GM12878 (cell line): ENCODE measurements around the gene HSD11B1. TPM values are rescaled to one million over a fixed set of nuclear protein-coding genes. Genes with fewer than 3 reads are reported as not detected.

Source experiments
- ATAC-seq: fragments of 200-7000 bp; cut with Tn5 transposase; 3 replicates; pipeline ENCODE4 v1.9.1; 2020; ENCODE audit warnings: mild to moderate bottlenecking, moderate library complexity
- BruUV-seq: library from RNA; stranded (reverse); fragments of 400-500 nt; replicated peaks from 2 replicates; lab custom pipeline; 2021; lab: Mats Ljungman, UMichigan
- CTCF ChIA-PET: fragments of 300-600 bp; sonication (Branson Sonifier 250); formaldehyde crosslinking; extraction: SDS; loops from one replicate; lab custom pipeline; 2021; ENCODE audit warnings: inconsistent platforms; lab: Yijun Ruan, JAX
- POLR2A ChIA-PET: fragments of 350-600 bp; formaldehyde crosslinking; extraction: SDS; loops from one replicate; lab custom pipeline; 2021; ENCODE audit warnings: inconsistent platforms; lab: Charles Lee
- RAD21 ChIA-PET: fragments of 300-600 bp; sonication (Branson Sonifier 250); formaldehyde crosslinking; loops from one replicate; lab custom pipeline; 2023; ENCODE audit warnings: antibody characterized with exemption; ENCODE audit not compliant: unreplicated experiment; lab: Charles Lee
- SMC1A ChIA-PET: fragments of 300-600 bp; sonication (Branson Sonifier 250); formaldehyde crosslinking; loops from one replicate; lab custom pipeline; 2023; ENCODE audit not compliant: unreplicated experiment, uncharacterized antibody; lab: Charles Lee
- DNase-seq: peaks from one replicate; pipeline ENCODE4 v3.0.0-alpha.2; 2011; ENCODE audit warnings: low read depth, low spot score
- FAIRE-seq: peaks from 3 replicates; lab custom pipeline; 2011; peaks lifted over from hg19 to GRCh38; lab: Jason Lieb, UNC
- H2AFZ ChIP-seq: 2 replicates; pipeline ENCODE4 v1.6.0; 2011; ENCODE audit warnings: low read depth, low read length, control low read depth; ENCODE audit not compliant: control insufficient read depth
- H3K27ac ChIP-seq: 2 replicates; pipeline ENCODE4 v1.5.1; 2011; ENCODE audit warnings: control low read depth; ENCODE audit not compliant: control insufficient read depth, insufficient read depth
- H3K27me3 ChIP-seq, 2 experiments: replicated peaks in 1 of 2; 2 replicates each; pipeline versions ENCODE4 v1.6.0 to v1.6.1; 2011; ENCODE audit warnings: low read length in 1 of 2; ENCODE audit not compliant: control insufficient read depth in 2 of 2, insufficient read depth in 2 of 2
- H3K36me3 ChIP-seq, 2 experiments: 2 replicates each; pipeline ENCODE4 v1.5.1; 2011; ENCODE audit warnings: low read length in 1 of 2; ENCODE audit not compliant: control insufficient read depth in 2 of 2, insufficient read depth in 2 of 2
- H3K4me1 ChIP-seq: 2 replicates; pipeline ENCODE4 v1.6.1; 2011; ENCODE audit warnings: mild to moderate bottlenecking, low read length, moderate library complexity, mixed read lengths; ENCODE audit not compliant: control insufficient read depth, insufficient read depth
- H3K4me2 ChIP-seq: 2 replicates; pipeline ENCODE4 v1.6.0; 2011; ENCODE audit warnings: control low read depth; ENCODE audit not compliant: control insufficient read depth, insufficient read depth
- H3K4me3 ChIP-seq: fragments of 200-600 bp; sonication (generic); 2 replicates; pipeline ENCODE4 v1.5.1; 2016
- H3K79me2 ChIP-seq: 2 replicates; pipeline ENCODE4 v1.6.0; 2011; ENCODE audit warnings: low read length; ENCODE audit not compliant: control insufficient read depth, insufficient read depth
- H3K9ac ChIP-seq: 2 replicates; pipeline ENCODE4 v1.8.0; 2011; ENCODE audit warnings: low read length, control low read depth, mixed read lengths; ENCODE audit not compliant: control insufficient read depth, insufficient read depth
- H3K9me3 ChIP-seq: replicated peaks from 3 replicates; pipeline ENCODE4 v1.5.1; 2011; ENCODE audit warnings: mild to moderate bottlenecking, low read length; ENCODE audit not compliant: control insufficient read depth, insufficient read depth
- H4K20me1 ChIP-seq: 2 replicates; pipeline ENCODE4 v1.6.0; 2011; ENCODE audit not compliant: control insufficient read depth, insufficient read depth
- CBX3 ChIP-seq: fragments of 200-600 bp; sonication (generic); IDR thresholded peaks from 2 replicates; pipeline ENCODE4 v1.6.1; 2016; ENCODE audit warnings: low read depth, borderline replicate concordance
- CBX5 ChIP-seq: sonication (generic); IDR thresholded peaks from 2 replicates; pipeline ENCODE4 v1.6.1; 2016; ENCODE audit warnings: low read depth, moderate library complexity, mild to moderate bottlenecking, inconsistent platforms
- CREB1 ChIP-seq: IDR thresholded peaks from 2 replicates; pipeline ENCODE4 v1.6.1; 2012; ENCODE audit warnings: low read depth, mild to moderate bottlenecking, inconsistent platforms
- ELK1 ChIP-seq: IDR thresholded peaks from 2 replicates; pipeline ENCODE4 v1.6.1; 2012; ENCODE audit warnings: low read depth, low read length, improper control_type of control experiment
- EP300 ChIP-seq, 2 experiments: fragments of 150-350 bp in 1 of 2; IDR thresholded peaks; 2 replicates each; pipeline ENCODE4 v1.6.1; 2011 to 2012; ENCODE audit warnings: low read depth in 2 of 2, low read length in 2 of 2, borderline replicate concordance in 1 of 2, improper control_type of control experiment in 1 of 2, inconsistent platforms in 1 of 2; ENCODE audit not compliant: control insufficient read depth in 1 of 2
- IKZF2 ChIP-seq, 2 experiments: fragments of 450-650 bp; IDR thresholded peaks; 2 replicates each; pipeline ENCODE4 v1.6.1; 2017; ENCODE audit warnings: mild to moderate bottlenecking in 2 of 2, moderate library complexity in 2 of 2
- MEF2B ChIP-seq: fragments of 450-650 bp; IDR thresholded peaks from 2 replicates; pipeline ENCODE4 v1.6.1; 2018; ENCODE audit warnings: mild to moderate bottlenecking, moderate library complexity; ENCODE audit not compliant: partially characterized antibody, poor library complexity, severe bottlenecking
- MXI1 ChIP-seq: fragments of 150-350 bp; IDR thresholded peaks from 2 replicates; pipeline ENCODE4 v1.6.1; 2011; ENCODE audit warnings: low read depth, mild to moderate bottlenecking, inconsistent platforms, low read length, improper control_type of control experiment
- RAD21 ChIP-seq: IDR thresholded peaks from 2 replicates; pipeline ENCODE4 v1.6.1; 2011; ENCODE audit warnings: mild to moderate bottlenecking, low read depth, low read length, moderate library complexity; ENCODE audit not compliant: insufficient read depth
- RAD51 ChIP-seq: fragments of 450-650 bp; IDR thresholded peaks from 2 replicates; pipeline ENCODE4 v1.6.1; 2016; ENCODE audit warnings: moderate library complexity, mild to moderate bottlenecking, inconsistent platforms
- ZBED1 ChIP-seq: IDR thresholded peaks from 2 replicates; pipeline ENCODE4 v1.6.1; 2016; ENCODE audit warnings: borderline replicate concordance
- in situ Hi-C: fragments of 300-500 bp; cut with MboI; formaldehyde crosslinking; loops from 9 replicates; pipeline ENCODE4 v1.14.3; 2018; ENCODE audit warnings: mixed read lengths
- intact Hi-C: fragments of 100-400 bp; cut with micrococcal nuclease; formaldehyde crosslinking; loops from one replicate; pipeline ENCODE4 v1.14.2; 2022; ENCODE audit not compliant: unreplicated experiment
- polyA plus RNA-seq, 11 experiments: library from polyadenylated mRNA; depleted of rRNA in 4 of 11; unstranded in 6 of 11; stranded (reverse) in 5 of 11; fragments of >200 nt; fragmentation: Nextera tagmentation in 4 of 11; fragmentation: Illumina TruSeq in 1 of 11; extraction: Ambion mirVana in 4 of 11; extraction: Trizol in 1 of 11; gene quantifications; 1 replicate in 1 of 11; 2 replicates in 10 of 11; pipeline versions ENCODE4 v1.2.1 to v1.2.3, GENCODE V29; 2011 to 2016; ENCODE audit warnings: inconsistent platforms in 2 of 11, missing spikeins in 2 of 11, low read depth in 1 of 11
- total RNA-seq, 4 experiments: library from RNA; depleted of rRNA in 3 of 4; stranded (reverse); fragments of >200 nt in 3 of 4; fragmentation: Illumina TruSeq in 1 of 4; extraction: Trizol in 1 of 4; gene quantifications; 2 replicates each; pipeline versions ENCODE4 v1.2.1 to v1.2.3, GENCODE V29; 2013 to 2021
- TF ChIP-seq, protein P1 (sequence below): fragments of 450-650 bp; IDR thresholded peaks from 2 replicates; pipeline ENCODE4 v1.6.1; 2017; ENCODE audit warnings: antibody characterized with exemption, mild to moderate bottlenecking, moderate library complexity
- TF ChIP-seq, protein P2 (sequence below): fragments of 450-650 bp; IDR thresholded peaks from 2 replicates; pipeline ENCODE4 v1.6.1; 2018; ENCODE audit warnings: borderline replicate concordance, mild to moderate bottlenecking; ENCODE audit not compliant: partially characterized antibody

Gene HSD11B1
- total and polyA plus RNA-seq, 10 of the 15 experiments (the other 5 are each of a cell fraction or from before 2014, with no cell fraction given), result 0.04 to 0.27 (median 0.15) TPM; not detected in 7

GRCh38 chr1:209692745-209693504 is 11.7 kb upstream of the HSD11B1 start (continued):
- no peak for TF ChIP-seq ELK1
- TF ChIP-seq RAD21, result peak; percentile 97
- peak in 1 of 2 experiments; percentile 38; a peak in 1 of 4 replicates for TF ChIP-seq IKZF2 (IDR thresholded peaks at IDR 0.05)
- TF ChIP-seq MXI1, result 0 out of 2 replicates have a peak, but pooled peaks have one; percentile 24
- TF ChIP-seq EP300 (IDR thresholded peaks at IDR 0.05; ENCODE audit: borderline replicate concordance in 1 of 2, control insufficient read depth in 1 of 2, low read depth in 2 of 2, low read length in 2 of 2), result 0 out of 4 replicates have a peak, but pooled peaks of 1 of the 2 experiments have one; percentile 31
- TF ChIP-seq MEF2B, result peak; percentile 21
- peak; percentile 11; the same call in 1 of the 2 replicates for TF ChIP-seq RAD51

DNA sequence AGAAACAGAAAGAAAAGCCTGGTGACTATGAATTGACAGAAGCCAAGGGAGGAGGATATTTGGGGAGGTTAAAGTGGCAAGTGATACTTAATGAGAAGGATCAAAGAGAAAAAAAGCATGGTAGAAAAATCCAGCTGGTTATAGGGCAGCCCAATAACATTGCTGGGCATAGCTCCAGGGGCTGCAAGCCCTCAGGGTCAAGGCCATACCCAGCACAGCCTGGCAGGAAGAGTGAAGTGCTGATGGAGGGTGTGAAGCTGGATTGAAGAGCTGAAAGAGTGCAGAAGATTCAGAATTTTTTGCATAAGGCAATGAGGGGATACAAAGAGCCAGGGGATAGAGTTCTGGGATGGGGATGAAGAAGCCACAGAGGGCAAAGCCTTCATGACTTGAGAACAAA is 8.0 kb upstream of the HSD11B1 start:
- no peak overlapping the region for H3K27ac ChIP-seq
- H3K9me3 ChIP-seq, result no peaks in the 10 kb centered on the region
- ChIA-PET POLR2A (interaction anchor here (1.5 kb wide), 1 partner anchor 39 kb away, joined by 3 read pairs; no protein-coding TSS in a partner anchor), RAD21 (interaction anchor here (0.8 to 1.2 kb wide), 3 partner anchors 43 to 55 kb away, joined by 3 to 4 read pairs (median 4); no protein-coding TSS in a partner anchor), SMC1A (interaction anchor here (0.7 to 1.8 kb wide), 13 partner anchors 11 to 130 kb away, joined by 3 to 6 read pairs (median 3); partner anchors contain the start of gene LAMB3), CTCF (interaction anchor here (1.0 to 1.9 kb wide), 9 partner anchors 43 to 130 kb away, joined by 3 to 8 read pairs (median 5); partner anchors contain the start of gene LAMB3)
- H3K36me3 ChIP-seq, result no peaks in the 10 kb centered on the region
- H2AFZ ChIP-seq, result no peak overlapping the region
- no peak overlapping the region for H3K4me3 ChIP-seq
- intact Hi-C loops, result no loop called here
- ATAC-seq (no peak), DNase-seq (no peak), FAIRE-seq (no peak)
- H3K4me2 ChIP-seq, result no peak overlapping the region
- no peaks in the 10 kb centered on the region for H4K20me1 ChIP-seq
- H3K9ac ChIP-seq, result no peak overlapping the region
- in situ Hi-C loops, result loop anchor here (5.0 kb wide), 1 partner anchor 119 kb away; no protein-coding TSS in a partner anchor
- H3K79me2 ChIP-seq, result no peaks in the 10 kb centered on the region
- no peaks in the 10 kb centered on the region for H3K27me3 ChIP-seq
- H3K4me1 ChIP-seq, result no peaks in the 10 kb centered on the region
- BruUV-seq, result no TSS peak
- TF ChIP-seq CBX5 (no peak), ZBED1 (no peak), CBX3 (no peak), CREB1 (no peak), EP300 (IDR thresholded peaks at IDR 0.05; ENCODE audit: borderline replicate concordance in 1 of 2, control insufficient read depth in 1 of 2, low read depth in 2 of 2, low read length in 2 of 2) (no peak)
- TF ChIP-seq, protein P1, sequence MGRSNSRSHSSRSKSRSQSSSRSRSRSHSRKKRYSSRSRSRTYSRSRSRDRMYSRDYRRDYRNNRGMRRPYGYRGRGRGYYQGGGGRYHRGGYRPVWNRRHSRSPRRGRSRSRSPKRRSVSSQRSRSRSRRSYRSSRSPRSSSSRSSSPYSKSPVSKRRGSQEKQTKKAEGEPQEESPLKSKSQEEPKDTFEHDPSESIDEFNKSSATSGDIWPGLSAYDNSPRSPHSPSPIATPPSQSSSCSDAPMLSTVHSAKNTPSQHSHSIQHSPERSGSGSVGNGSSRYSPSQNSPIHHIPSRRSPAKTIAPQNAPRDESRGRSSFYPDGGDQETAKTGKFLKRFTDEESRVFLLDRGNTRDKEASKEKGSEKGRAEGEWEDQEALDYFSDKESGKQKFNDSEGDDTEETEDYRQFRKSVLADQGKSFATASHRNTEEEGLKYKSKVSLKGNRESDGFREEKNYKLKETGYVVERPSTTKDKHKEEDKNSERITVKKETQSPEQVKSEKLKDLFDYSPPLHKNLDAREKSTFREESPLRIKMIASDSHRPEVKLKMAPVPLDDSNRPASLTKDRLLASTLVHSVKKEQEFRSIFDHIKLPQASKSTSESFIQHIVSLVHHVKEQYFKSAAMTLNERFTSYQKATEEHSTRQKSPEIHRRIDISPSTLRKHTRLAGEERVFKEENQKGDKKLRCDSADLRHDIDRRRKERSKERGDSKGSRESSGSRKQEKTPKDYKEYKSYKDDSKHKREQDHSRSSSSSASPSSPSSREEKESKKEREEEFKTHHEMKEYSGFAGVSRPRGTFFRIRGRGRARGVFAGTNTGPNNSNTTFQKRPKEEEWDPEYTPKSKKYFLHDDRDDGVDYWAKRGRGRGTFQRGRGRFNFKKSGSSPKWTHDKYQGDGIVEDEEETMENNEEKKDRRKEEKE, result no peak
- TF ChIP-seq, protein P2, sequence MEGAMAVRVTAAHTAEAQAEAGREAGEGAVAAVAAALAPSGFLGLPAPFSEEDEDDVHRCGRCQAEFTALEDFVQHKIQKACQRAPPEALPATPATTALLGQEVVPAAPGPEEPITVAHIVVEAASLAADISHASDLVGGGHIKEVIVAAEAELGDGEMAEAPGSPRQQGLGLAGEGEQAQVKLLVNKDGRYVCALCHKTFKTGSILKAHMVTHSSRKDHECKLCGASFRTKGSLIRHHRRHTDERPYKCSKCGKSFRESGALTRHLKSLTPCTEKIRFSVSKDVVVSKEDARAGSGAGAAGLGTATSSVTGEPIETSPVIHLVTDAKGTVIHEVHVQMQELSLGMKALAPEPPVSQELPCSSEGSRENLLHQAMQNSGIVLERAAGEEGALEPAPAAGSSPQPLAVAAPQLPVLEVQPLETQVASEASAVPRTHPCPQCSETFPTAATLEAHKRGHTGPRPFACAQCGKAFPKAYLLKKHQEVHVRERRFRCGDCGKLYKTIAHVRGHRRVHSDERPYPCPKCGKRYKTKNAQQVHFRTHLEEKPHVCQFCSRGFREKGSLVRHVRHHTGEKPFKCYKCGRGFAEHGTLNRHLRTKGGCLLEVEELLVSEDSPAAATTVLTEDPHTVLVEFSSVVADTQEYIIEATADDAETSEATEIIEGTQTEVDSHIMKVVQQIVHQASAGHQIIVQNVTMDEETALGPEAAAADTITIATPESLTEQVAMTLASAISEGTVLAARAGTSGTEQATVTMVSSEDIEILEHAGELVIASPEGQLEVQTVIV, result no peak
